K562 (cell line): ENCODE data around the gene ARL6IP6. TPM values are rescaled to one million over a fixed set of nuclear protein-coding genes. Genes with fewer than 3 reads are reported as not detected.

Experiments
- BCOR ChIP-seq: fragments of 450-650 bp; IDR thresholded peaks from 2 replicates; pipeline ENCODE4 v1.6.1; 2016
- CREBBP ChIP-seq: IDR thresholded peaks from one replicate; pipeline ENCODE4 v1.6.1; 2012; ENCODE audit warnings: low read depth, mild to moderate bottlenecking, control low read depth, inconsistent platforms, low read length
- DACH1 ChIP-seq: fragments of 450-650 bp; IDR thresholded peaks from 2 replicates; pipeline ENCODE4 v1.6.1; 2018; ENCODE audit not compliant: partially characterized antibody
- ESRRA ChIP-seq: fragments of 450-650 bp; IDR thresholded peaks from 2 replicates; pipeline ENCODE4 v1.6.1; 2014; ENCODE audit warnings: low read depth, mild to moderate bottlenecking, moderate library complexity, borderline replicate concordance
- FOXA3 ChIP-seq, 2 experiments: fragments of 450-650 bp in 1 of 2; sonication (generic) in 1 of 2; formaldehyde crosslinking; IDR thresholded peaks in 1 of 2; conservative IDR thresholded peaks in 1 of 2; 2 replicates each; pipeline versions ENCODE4 v1.4.0 to v1.8.0; 2020 to 2022; ENCODE audit warnings: mild to moderate bottlenecking in 2 of 2, missing genetic modification reagents in 1 of 2
- HMG20B ChIP-seq: fragments of 250-450 bp; sonication (Bioruptor Pico); IDR thresholded peaks from 2 replicates; pipeline ENCODE4 v1.5.0; 2021; ENCODE audit warnings: mild to moderate bottlenecking
- LCOR ChIP-seq: sonication (generic); formaldehyde crosslinking; IDR thresholded peaks from 2 replicates; pipeline ENCODE4 v1.8.0; 2022; ENCODE audit warnings: mild to moderate bottlenecking, missing genetic modification reagents
- MAFG ChIP-seq: fragments of 450-650 bp; conservative IDR thresholded peaks from 2 replicates; pipeline ENCODE4 v1.6.1; 2016; ENCODE audit warnings: missing genetic modification characterization, missing compliant biosample characterization
- MBD2 ChIP-seq: sonication (generic); IDR thresholded peaks from 2 replicates; pipeline ENCODE4 v1.6.1; 2016; ENCODE audit warnings: low read depth, borderline replicate concordance
- NR2C2 ChIP-seq, 2 experiments: fragments of 200-800 bp in 1 of 2; sonication (Bioruptor generic) in 1 of 2; sonication (generic) in 1 of 2; formaldehyde crosslinking in 1 of 2; IDR thresholded peaks; 2 replicates each; pipeline versions ENCODE4 v1.6.1 to v1.8.0; 2016 to 2022; ENCODE audit warnings: mild to moderate bottlenecking in 1 of 2, missing compliant biosample characterization in 1 of 2, missing genetic modification characterization in 1 of 2, missing genetic modification reagents in 1 of 2
- NR4A1 ChIP-seq, 2 experiments: fragments of 250-450 bp in 1 of 2; fragments of 450-650 bp in 1 of 2; sonication (Bioruptor Pico) in 1 of 2; IDR thresholded peaks; 2 replicates each; pipeline versions ENCODE4 v1.4.0 to v1.6.1; 2016 to 2020; ENCODE audit warnings: mild to moderate bottlenecking in 2 of 2, missing compliant biosample characterization in 1 of 2, missing genetic modification characterization in 1 of 2, moderate library complexity in 1 of 2
- PTBP1 ChIP-seq: fragments of 200-400 bp; formaldehyde crosslinking; IDR thresholded peaks from 2 replicates; pipeline ENCODE4 v1.6.1; 2017; ENCODE audit warnings: low read depth, low read length
- RBBP5 ChIP-seq: fragments of 200-600 bp; sonication (generic); IDR thresholded peaks from 2 replicates; pipeline ENCODE4 v1.6.1; 2012; ENCODE audit warnings: borderline replicate concordance, mild to moderate bottlenecking, low read length, control low read depth, inconsistent platforms; ENCODE audit not compliant: insufficient read depth, poor library complexity, severe bottlenecking
- TRIM24 ChIP-seq, 2 experiments: fragments of 450-650 bp; IDR thresholded peaks; 2 replicates each; pipeline ENCODE4 v1.6.1; 2016
- ZFX ChIP-seq: sonication (generic); formaldehyde crosslinking; IDR thresholded peaks from 2 replicates; pipeline ENCODE4 v1.8.0; 2022; ENCODE audit warnings: mild to moderate bottlenecking, missing genetic modification reagents, moderate library complexity
- ZNF174 ChIP-seq: fragments of 250-450 bp; sonication (Bioruptor Pico); IDR thresholded peaks from 2 replicates; pipeline ENCODE4 v1.4.0; 2020; ENCODE audit warnings: mild to moderate bottlenecking
- ZNF75A ChIP-seq: fragments of 450-650 bp; formaldehyde crosslinking; IDR thresholded peaks from 2 replicates; pipeline ENCODE4 v1.4.0; 2020; ENCODE audit warnings: mild to moderate bottlenecking
- ZZZ3 ChIP-seq: fragments of 450-650 bp; IDR thresholded peaks from 2 replicates; pipeline ENCODE4 v1.6.1; 2016; ENCODE audit warnings: antibody characterized with exemption, mild to moderate bottlenecking, moderate library complexity
- polyA plus RNA-seq, 8 experiments: library from polyadenylated mRNA; depleted of rRNA in 4 of 8; stranded (reverse) in 5 of 8; unstranded in 3 of 8; fragments of >200 nt; fragmentation: Nextera tagmentation in 2 of 8; fragmentation: Illumina TruSeq in 1 of 8; extraction: Ambion mirVana in 2 of 8; extraction: Trizol in 1 of 8; gene quantifications; 2 replicates each; pipeline versions ENCODE4 v1.2.1 to v1.2.3, GENCODE V29; 2011 to 2014; ENCODE audit warnings: inconsistent platforms in 1 of 8, missing spikeins in 1 of 8
- total RNA-seq, 7 experiments: library from RNA; depleted of rRNA in 6 of 7; stranded (reverse); fragments of >200 nt in 6 of 7; fragmentation: Illumina TruSeq in 2 of 7; extraction: Trizol in 2 of 7; gene quantifications; 2 replicates each; pipeline versions ENCODE4 v1.2.1 to v1.2.3, GENCODE V29; 2011 to 2021; ENCODE audit warnings: low replicate concordance in 1 of 7
- TF ChIP-seq, protein P1 (sequence below), 2 experiments: fragments of 150-350 bp in 1 of 2; IDR thresholded peaks; 2 replicates each; pipeline ENCODE4 v1.6.1; 2012 to 2016; ENCODE audit warnings: low read depth in 2 of 2, low read length in 2 of 2, mild to moderate bottlenecking in 1 of 2, moderate library complexity in 1 of 2
- TF ChIP-seq, protein P2 (sequence below): sonication (generic); formaldehyde crosslinking; IDR thresholded peaks from 2 replicates; pipeline ENCODE4 v1.8.1; 2023; ENCODE audit warnings: mild to moderate bottlenecking, missing genetic modification reagents
- TF ChIP-seq, protein P3 (sequence below): fragments of 250-450 bp; sonication (Bioruptor Pico); IDR thresholded peaks from 2 replicates; pipeline ENCODE4 v1.4.0; 2020; ENCODE audit warnings: mild to moderate bottlenecking

ARL6IP6 gene
- total and polyA plus RNA-seq, 9 of the 15 experiments (the other 6 are each of a cell fraction or from before 2014, with no cell fraction given): 19.2 to 98.5 (median 36.2) TPM

- TF ChIP-seq BCOR (no peak), ZNF174 (CRISPR knock-in tag) (no peak), MBD2 (peak; percentile 99), TRIM24 (IDR thresholded peaks at IDR 0.05) (peak in 1 of 2 experiments; percentile 39; a peak in 1 of 4 replicates), FOXA3 (CRISPR knock-in tag; conservative IDR thresholded peaks at IDR 0.05 in 1 of 2, IDR thresholded peaks at IDR 0.05 in 1 of 2) (0 out of 4 replicates have a peak, but pooled peaks of 1 of the 2 experiments have one; percentile 2), NR4A1 (CRISPR knock-in tag; IDR thresholded peaks at IDR 0.05) (no peak), NR4A1 (tag; IDR thresholded peaks at IDR 0.05) (no peak), MAFG (tag) (no peak), DACH1 (no peak), NR2C2 (CRISPR knock-in tag; IDR thresholded peaks at IDR 0.05) (peak; percentile 99), NR2C2 (tag; IDR thresholded peaks at IDR 0.05) (peak; percentile 99), ZFX (CRISPR knock-in tag) (peak; percentile 97), CREBBP (no peak), ZZZ3 (0 out of 2 replicates have a peak, but pooled peaks have one; percentile 12), ESRRA (no peak), PTBP1 (no peak), LCOR (CRISPR knock-in tag) (peak; percentile 7; the same call in 1 of the 2 replicates), HMG20B (CRISPR knock-in tag) (no peak), RBBP5 (peak; percentile 99), ZNF75A (no peak)
- TF ChIP-seq, protein P1, sequence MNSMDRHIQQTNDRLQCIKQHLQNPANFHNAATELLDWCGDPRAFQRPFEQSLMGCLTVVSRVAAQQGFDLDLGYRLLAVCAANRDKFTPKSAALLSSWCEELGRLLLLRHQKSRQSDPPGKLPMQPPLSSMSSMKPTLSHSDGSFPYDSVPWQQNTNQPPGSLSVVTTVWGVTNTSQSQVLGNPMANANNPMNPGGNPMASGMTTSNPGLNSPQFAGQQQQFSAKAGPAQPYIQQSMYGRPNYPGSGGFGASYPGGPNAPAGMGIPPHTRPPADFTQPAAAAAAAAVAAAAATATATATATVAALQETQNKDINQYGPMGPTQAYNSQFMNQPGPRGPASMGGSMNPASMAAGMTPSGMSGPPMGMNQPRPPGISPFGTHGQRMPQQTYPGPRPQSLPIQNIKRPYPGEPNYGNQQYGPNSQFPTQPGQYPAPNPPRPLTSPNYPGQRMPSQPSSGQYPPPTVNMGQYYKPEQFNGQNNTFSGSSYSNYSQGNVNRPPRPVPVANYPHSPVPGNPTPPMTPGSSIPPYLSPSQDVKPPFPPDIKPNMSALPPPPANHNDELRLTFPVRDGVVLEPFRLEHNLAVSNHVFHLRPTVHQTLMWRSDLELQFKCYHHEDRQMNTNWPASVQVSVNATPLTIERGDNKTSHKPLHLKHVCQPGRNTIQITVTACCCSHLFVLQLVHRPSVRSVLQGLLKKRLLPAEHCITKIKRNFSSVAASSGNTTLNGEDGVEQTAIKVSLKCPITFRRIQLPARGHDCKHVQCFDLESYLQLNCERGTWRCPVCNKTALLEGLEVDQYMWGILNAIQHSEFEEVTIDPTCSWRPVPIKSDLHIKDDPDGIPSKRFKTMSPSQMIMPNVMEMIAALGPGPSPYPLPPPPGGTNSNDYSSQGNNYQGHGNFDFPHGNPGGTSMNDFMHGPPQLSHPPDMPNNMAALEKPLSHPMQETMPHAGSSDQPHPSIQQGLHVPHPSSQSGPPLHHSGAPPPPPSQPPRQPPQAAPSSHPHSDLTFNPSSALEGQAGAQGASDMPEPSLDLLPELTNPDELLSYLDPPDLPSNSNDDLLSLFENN (IDR thresholded peaks at IDR 0.05; ENCODE audit: low read depth in 2 of 2, low read length in 2 of 2): peak in 1 of 2 experiments; percentile 3; a peak in 1 of 4 replicates
- TF ChIP-seq, protein P2, sequence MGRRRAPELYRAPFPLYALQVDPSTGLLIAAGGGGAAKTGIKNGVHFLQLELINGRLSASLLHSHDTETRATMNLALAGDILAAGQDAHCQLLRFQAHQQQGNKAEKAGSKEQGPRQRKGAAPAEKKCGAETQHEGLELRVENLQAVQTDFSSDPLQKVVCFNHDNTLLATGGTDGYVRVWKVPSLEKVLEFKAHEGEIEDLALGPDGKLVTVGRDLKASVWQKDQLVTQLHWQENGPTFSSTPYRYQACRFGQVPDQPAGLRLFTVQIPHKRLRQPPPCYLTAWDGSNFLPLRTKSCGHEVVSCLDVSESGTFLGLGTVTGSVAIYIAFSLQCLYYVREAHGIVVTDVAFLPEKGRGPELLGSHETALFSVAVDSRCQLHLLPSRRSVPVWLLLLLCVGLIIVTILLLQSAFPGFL (CRISPR knock-in tag): no peak
- TF ChIP-seq, protein P3, sequence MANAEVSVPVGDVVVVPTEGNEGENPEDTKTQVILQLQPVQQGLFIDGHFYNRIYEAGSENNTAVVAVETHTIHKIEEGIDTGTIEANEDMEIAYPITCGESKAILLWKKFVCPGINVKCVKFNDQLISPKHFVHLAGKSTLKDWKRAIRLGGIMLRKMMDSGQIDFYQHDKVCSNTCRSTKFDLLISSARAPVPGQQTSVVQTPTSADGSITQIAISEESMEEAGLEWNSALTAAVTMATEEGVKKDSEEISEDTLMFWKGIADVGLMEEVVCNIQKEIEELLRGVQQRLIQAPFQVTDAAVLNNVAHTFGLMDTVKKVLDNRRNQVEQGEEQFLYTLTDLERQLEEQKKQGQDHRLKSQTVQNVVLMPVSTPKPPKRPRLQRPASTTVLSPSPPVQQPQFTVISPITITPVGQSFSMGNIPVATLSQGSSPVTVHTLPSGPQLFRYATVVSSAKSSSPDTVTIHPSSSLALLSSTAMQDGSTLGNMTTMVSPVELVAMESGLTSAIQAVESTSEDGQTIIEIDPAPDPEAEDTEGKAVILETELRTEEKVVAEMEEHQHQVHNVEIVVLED (CRISPR knock-in tag): peak; percentile 91
Observed at GRCh38 chr2:152717228-152718075, 968 bp upstream of the ARL6IP6 start, which contains the start of gene PRPF40A (continued).
